ENCODE results near the gene HPSE2.

GRCh38 chr10:99143651-99144050 lies 92.0 kb downstream of the HPSE2 start:
- TF ChIP-seq CTCF (IDR thresholded peaks at IDR 0.05), result no peak
- no peak for TF ChIP-seq JUN (IDR thresholded peaks at IDR 0.05)
- TF ChIP-seq HOXA7 (CRISPR knock-in tag; IDR thresholded peaks at IDR 0.05), result no peak
- TF ChIP-seq USF2 (IDR thresholded peaks at IDR 0.05), result no peak
- no peak for TF ChIP-seq RNF2 (IDR thresholded peaks at IDR 0.05; ENCODE audit: borderline replicate concordance, low read depth)
- no peak for TF ChIP-seq SMC3 (IDR thresholded peaks at IDR 0.05)
- no peak for TF ChIP-seq CHD2 (IDR thresholded peaks at IDR 0.05; ENCODE audit: low read length, partially characterized antibody)
- no peak for TF ChIP-seq REST (IDR thresholded peaks at IDR 0.05)
- no peak for TF ChIP-seq ELK1 (IDR thresholded peaks at IDR 0.05; ENCODE audit: low read depth, low read length)
- TF ChIP-seq MAX (IDR thresholded peaks at IDR 0.05), result no peak
- no peak for TF ChIP-seq HOXB5 (CRISPR knock-in tag; IDR thresholded peaks at IDR 0.05)
- TF ChIP-seq POLR2A (IDR thresholded peaks at IDR 0.05; ENCODE audit: low read length), result no peak
- TF ChIP-seq NFE2L2 (conservative IDR thresholded peaks at IDR 0.05; ENCODE audit: low read length), result no peak

Data from A549 (cell line).